Measurements from ENCODE around the gene PSPC1.

DNA sequence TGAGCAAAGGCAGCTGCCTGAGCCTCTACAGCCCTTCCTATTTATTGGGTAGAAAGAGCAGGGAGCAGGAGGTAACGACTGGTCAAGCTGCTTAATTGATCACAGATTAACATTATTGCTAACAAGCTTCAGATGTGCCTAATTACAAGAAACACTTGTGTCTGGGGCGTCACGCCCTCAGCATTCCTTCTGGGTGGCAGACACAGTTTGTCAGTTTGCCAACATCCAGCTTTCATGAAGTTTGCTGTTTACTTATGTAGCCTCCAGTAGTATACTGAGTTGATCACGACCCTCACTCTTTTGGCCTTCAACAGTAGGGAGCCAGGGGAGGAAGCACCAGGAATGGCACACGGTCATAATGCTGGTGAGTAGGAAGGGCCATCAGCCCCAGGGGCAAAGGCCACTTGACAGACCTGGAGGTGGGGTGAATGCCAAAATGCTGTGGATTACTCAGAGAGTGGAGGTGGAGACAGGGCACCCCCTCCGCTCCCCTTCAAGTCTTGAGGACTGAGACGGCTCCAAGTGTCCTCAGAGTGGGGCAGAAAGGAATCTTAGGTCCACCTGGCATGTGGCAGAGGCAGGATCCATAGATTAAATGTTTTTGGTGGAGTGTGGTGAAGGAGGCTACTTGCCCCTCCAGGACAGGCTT lies 34.9 kb upstream of the PSPC1 start:
- TF ChIP-seq, protein P1, sequence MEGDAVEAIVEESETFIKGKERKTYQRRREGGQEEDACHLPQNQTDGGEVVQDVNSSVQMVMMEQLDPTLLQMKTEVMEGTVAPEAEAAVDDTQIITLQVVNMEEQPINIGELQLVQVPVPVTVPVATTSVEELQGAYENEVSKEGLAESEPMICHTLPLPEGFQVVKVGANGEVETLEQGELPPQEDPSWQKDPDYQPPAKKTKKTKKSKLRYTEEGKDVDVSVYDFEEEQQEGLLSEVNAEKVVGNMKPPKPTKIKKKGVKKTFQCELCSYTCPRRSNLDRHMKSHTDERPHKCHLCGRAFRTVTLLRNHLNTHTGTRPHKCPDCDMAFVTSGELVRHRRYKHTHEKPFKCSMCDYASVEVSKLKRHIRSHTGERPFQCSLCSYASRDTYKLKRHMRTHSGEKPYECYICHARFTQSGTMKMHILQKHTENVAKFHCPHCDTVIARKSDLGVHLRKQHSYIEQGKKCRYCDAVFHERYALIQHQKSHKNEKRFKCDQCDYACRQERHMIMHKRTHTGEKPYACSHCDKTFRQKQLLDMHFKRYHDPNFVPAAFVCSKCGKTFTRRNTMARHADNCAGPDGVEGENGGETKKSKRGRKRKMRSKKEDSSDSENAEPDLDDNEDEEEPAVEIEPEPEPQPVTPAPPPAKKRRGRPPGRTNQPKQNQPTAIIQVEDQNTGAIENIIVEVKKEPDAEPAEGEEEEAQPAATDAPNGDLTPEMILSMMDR (IDR thresholded peaks at IDR 0.05): no peak
- TF ChIP-seq EP300 (IDR thresholded peaks at IDR 0.05): no peak

Data from gastroesophageal sphincter (tissue), 3 donors.